GM23338 (cell line): ENCODE data around the gene UBE2F. TPM values are rescaled to one million over a fixed set of nuclear protein-coding genes. Genes with fewer than 3 reads are reported as not detected.

ENCODE experiments used
- ATAC-seq: fragments of 200-7000 bp; cut with Tn5 transposase; 3 replicates; pipeline ENCODE4 v1.9.1; 2020
- DNase-seq: peaks from one replicate; pipeline ENCODE4 v3.0.0-alpha.2; 2015; ENCODE audit warnings: low spot score
- H2AFZ ChIP-seq: fragments of 200-600 bp; sonication (generic); 2 replicates; pipeline ENCODE4 v1.8.0; 2016; ENCODE audit warnings: antibody characterized with exemption, mild to moderate bottlenecking, moderate library complexity
- H3F3A ChIP-seq: fragments of 200-600 bp; sonication (generic); replicated peaks from 2 replicates; pipeline ENCODE4 v1.8.0; 2017; ENCODE audit warnings: antibody characterized with exemption, mixed run types, low read depth
- H3K27ac ChIP-seq: fragments of 200-600 bp; sonication (generic); 2 replicates; pipeline ENCODE4 v1.6.1; 2016; ENCODE audit warnings: low read depth
- H3K27me3 ChIP-seq: fragments of 200-600 bp; sonication (generic); 2 replicates; pipeline ENCODE4 v1.8.0; 2016; ENCODE audit warnings: mild to moderate bottlenecking, mixed run types, moderate library complexity; ENCODE audit not compliant: insufficient read depth
- H3K36me3 ChIP-seq: fragments of 200-600 bp; sonication (generic); 2 replicates; pipeline ENCODE4 v1.8.0; 2016; ENCODE audit warnings: mild to moderate bottlenecking; ENCODE audit not compliant: insufficient read depth
- H3K4me1 ChIP-seq: fragments of 200-600 bp; sonication (generic); 2 replicates; pipeline ENCODE4 v1.8.0; 2016; ENCODE audit warnings: mild to moderate bottlenecking, moderate library complexity; ENCODE audit not compliant: insufficient read depth
- H3K4me2 ChIP-seq: fragments of 200-600 bp; sonication (generic); 2 replicates; pipeline ENCODE4 v1.7.1; 2017; ENCODE audit warnings: mixed run types
- H3K4me3 ChIP-seq: fragments of 200-600 bp; sonication (generic); 2 replicates; pipeline ENCODE4 v1.6.1; 2016; ENCODE audit warnings: mixed run types
- H3K79me2 ChIP-seq: fragments of 200-600 bp; sonication (generic); replicated peaks from 2 replicates; pipeline ENCODE4 v1.8.0; 2017; ENCODE audit warnings: mild to moderate bottlenecking; ENCODE audit not compliant: insufficient read depth
- H3K9me2 ChIP-seq: fragments of 200-600 bp; sonication (generic); 2 replicates; pipeline ENCODE4 v1.8.0; 2017; ENCODE audit not compliant: insufficient read depth
- H4K20me1 ChIP-seq: fragments of 200-600 bp; sonication (generic); replicated peaks from 2 replicates; pipeline ENCODE4 v1.8.0; 2017; ENCODE audit warnings: mild to moderate bottlenecking; ENCODE audit not compliant: insufficient read depth
- H3K27ac Mint-ChIP-seq: 2 replicates; pipeline ENCODE4 v1.8.0; 2020; ENCODE audit warnings: inconsistent platforms, mild to moderate bottlenecking, moderate library complexity, mixed read lengths
- H3K27me3 Mint-ChIP-seq: 3 replicates; pipeline ENCODE4 v1.8.0; 2022; ENCODE audit warnings: low read depth, mild to moderate bottlenecking, moderate library complexity, mixed read lengths, inconsistent platforms; ENCODE audit not compliant: insufficient read depth, poor library complexity
- H3K36me3 Mint-ChIP-seq: 3 replicates; pipeline ENCODE4 v1.8.0; 2021; ENCODE audit warnings: low read depth, mild to moderate bottlenecking, inconsistent platforms, moderate library complexity, mixed read lengths
- H3K4me1 Mint-ChIP-seq: 3 replicates; pipeline ENCODE4 v1.8.0; 2020; ENCODE audit warnings: mild to moderate bottlenecking, inconsistent platforms, mixed read lengths
- H3K4me3 Mint-ChIP-seq: 3 replicates; pipeline ENCODE4 v1.8.0; 2021; ENCODE audit warnings: moderate library complexity, mild to moderate bottlenecking, inconsistent platforms, mixed read lengths
- H3K9me3 Mint-ChIP-seq: 3 replicates; pipeline ENCODE4 v1.8.0; 2020; ENCODE audit warnings: moderate library complexity, mild to moderate bottlenecking, inconsistent platforms, mixed read lengths
- CTCF ChIP-seq, 2 experiments: fragments of 200-600 bp in 1 of 2; sonication (generic) in 1 of 2; conservative IDR thresholded peaks; 2 replicates each; pipeline versions ENCODE4 v1.5.1 to v1.6.1; 2016 to 2017; ENCODE audit warnings: antibody characterized with exemption in 2 of 2, low read depth in 2 of 2, mild to moderate bottlenecking in 2 of 2, moderate library complexity in 1 of 2
- EZH2 ChIP-seq: fragments of 200-600 bp; sonication (generic); IDR thresholded peaks from one replicate; pipeline ENCODE4 v1.8.0; 2017; ENCODE audit warnings: antibody characterized with exemption, mild to moderate bottlenecking, low read depth; ENCODE audit not compliant: unreplicated experiment
- JUNB ChIP-seq: IDR thresholded peaks from one replicate; pipeline ENCODE4 v1.6.1; 2016; ENCODE audit warnings: antibody characterized with exemption; ENCODE audit not compliant: unreplicated experiment
- POLR2AphosphoS5 ChIP-seq: IDR thresholded peaks from 2 replicates; pipeline ENCODE4 v1.6.1; 2016; ENCODE audit warnings: antibody characterized with exemption, low read depth
- REST ChIP-seq: IDR thresholded peaks from one replicate; pipeline ENCODE4 v1.6.1; 2018; ENCODE audit warnings: antibody characterized with exemption; ENCODE audit not compliant: unreplicated experiment
- STAT1 ChIP-seq: IDR thresholded peaks from one replicate; pipeline ENCODE4 v1.6.1; 2016; ENCODE audit warnings: antibody characterized with exemption; ENCODE audit not compliant: unreplicated experiment
- ZNF462 ChIP-seq: fragments of 250-450 bp; sonication (Bioruptor Pico); IDR thresholded peaks from 2 replicates; pipeline ENCODE4 v1.5.0; 2020; ENCODE audit warnings: mild to moderate bottlenecking, moderate library complexity
- polyA plus RNA-seq: library from polyadenylated mRNA; unstranded; fragments of >200 nt; fragmentation: Nextera tagmentation; extraction: Ambion mirVana; gene quantifications from 2 replicates; pipeline ENCODE4 v1.2.1, GENCODE V29; 2016
- total RNA-seq: library from RNA; depleted of rRNA; stranded (reverse); fragments of >200 nt; shearing (Covaris generic); gene quantifications from 2 replicates; pipeline ENCODE4 v1.2.3, GENCODE V29; 2014

Gene UBE2F
- total and polyA plus RNA-seq, 2 experiments from 2014 or later = 98.2 to 106 TPM

GRCh38 chr2:237917696-237918374 lies 49.0 kb upstream of the UBE2F start:
- H3K4me3 ChIP-seq = no peak overlapping the region
- DNase-seq (no peak), ATAC-seq (no peak)
- no peaks in the 10 kb centered on the region for H3F3A ChIP-seq
- H3K27ac ChIP-seq = no peak overlapping the region
- Mint-ChIP-seq H3K4me3 (no peak overlapping the region), H3K9me3 (no peaks in the 10 kb centered on the region), H3K4me1 (peaks cover 2% of the 10 kb centered on the region; the same call in 1 of the 3 replicates), H3K27ac (no peak overlapping the region), H3K36me3 (no peaks in the 10 kb centered on the region), H3K27me3 (peaks cover 23% of the 10 kb centered on the region)
- H3K79me2 ChIP-seq = no peaks in the 10 kb centered on the region
- no peaks in the 10 kb centered on the region for H3K27me3 ChIP-seq
- TF ChIP-seq EZH2 (no peak), CTCF (conservative IDR thresholded peaks at IDR 0.05; ENCODE audit: low read depth in 2 of 2) (no peak), STAT1 (no peak), POLR2AphosphoS5 (no peak), JUNB (no peak), REST (no peak), ZNF462 (CRISPR knock-in tag) (no peak)
- H3K36me3 ChIP-seq = no peaks in the 10 kb centered on the region
- H2AFZ ChIP-seq = no peak overlapping the region
- H3K9me2 ChIP-seq = no peaks in the 10 kb centered on the region
- no peak overlapping the region for H3K4me2 ChIP-seq
- no peaks in the 10 kb centered on the region for H3K4me1 ChIP-seq
- no peaks in the 10 kb centered on the region for H4K20me1 ChIP-seq
